ENCODE data around the gene CCDC17. TPM values are rescaled to one million over a fixed set of nuclear protein-coding genes. Genes with fewer than 3 reads are reported as not detected.

CCDC17 gene
- total RNA-seq, 1 donor from 2014 or later, result 0.47 TPM

- DNase-seq, result peak; percentile 93
These were observed 40.6 kb downstream of the CCDC17 start for GRCh38 chr1:45583264-45583665.

DNA sequence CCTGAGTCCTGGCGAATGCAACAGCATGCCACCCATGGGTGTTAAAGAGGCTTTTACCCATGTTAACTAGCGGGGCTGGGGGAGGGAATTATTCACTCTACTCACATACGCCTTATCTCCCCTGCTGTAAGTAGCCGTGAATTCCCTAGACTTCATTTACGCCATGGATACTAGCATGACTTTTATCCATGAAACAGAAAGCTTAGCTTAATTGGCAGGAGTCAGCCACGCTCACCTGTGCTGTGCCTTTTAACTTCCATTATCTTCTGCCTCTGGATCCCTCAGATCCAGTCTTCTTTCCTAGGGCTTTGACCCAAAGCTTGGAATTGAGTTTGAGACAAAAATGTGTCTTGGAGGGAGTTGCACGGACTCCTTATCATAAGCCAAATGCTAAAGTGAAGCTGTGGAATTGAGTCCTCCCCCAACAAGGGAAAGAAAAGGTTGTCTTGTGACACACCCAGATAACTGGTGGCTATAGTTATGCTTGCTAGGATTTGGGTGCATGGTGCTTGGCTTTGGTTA is 49.7 kb downstream of the CCDC17 start:
- DNase-seq, result no peak

DNA sequence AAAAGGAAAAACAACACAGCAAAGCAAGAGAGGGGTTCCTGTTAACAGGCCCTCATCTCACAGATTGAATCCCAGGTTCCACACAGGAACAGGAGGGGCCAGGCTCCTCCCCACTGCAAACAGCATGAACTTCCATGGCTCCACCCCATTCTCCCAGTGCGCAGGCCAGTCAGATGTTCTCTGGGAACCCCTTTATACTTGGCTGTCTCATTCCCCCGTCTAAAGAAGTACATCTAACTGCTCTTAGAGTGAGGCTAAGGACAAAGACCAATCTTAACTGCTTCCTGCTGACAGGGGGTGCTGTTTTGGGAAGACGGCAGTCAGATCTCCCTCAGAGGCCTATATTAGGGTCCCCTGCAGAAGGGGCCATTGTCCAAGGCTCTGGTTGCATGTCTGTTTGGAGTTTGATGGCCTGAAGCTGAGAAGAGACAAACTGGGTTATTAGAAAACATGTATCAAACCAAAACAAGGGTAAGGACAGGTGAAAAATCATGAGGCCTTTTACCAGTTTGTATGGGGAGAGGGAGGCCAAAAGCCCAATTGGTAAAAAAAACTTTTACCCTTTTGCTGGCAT is 50.5 kb downstream of the CCDC17 start:
- DNase-seq, result no peak

- no peak for DNase-seq
These were observed 53.2 kb downstream of the CCDC17 start for GRCh38 chr1:45570631-45571030.

Small RNAs within 50 kb of the gene (small RNA-seq; reads per million reads assigned to genes)
- gene AL355480.1, result not detected
- not detected for gene AL355480.2
- not detected for gene AL355480.3
- gene AL355480.4, result not detected

Other genes starting within 250 kb of the CCDC17 start
- gene TESK2, start 132.9 kb downstream of the CCDC17 start, total RNA-seq, result 1.9 TPM
- not detected for gene CCDC163, start 124.0 kb downstream of the CCDC17 start, total RNA-seq
- 2.2 TPM for gene MMACHC, start 123.8 kb downstream of the CCDC17 start, total RNA-seq
- 186 TPM for gene PRDX1, start 102.2 kb downstream of the CCDC17 start, total RNA-seq
- 56.1 TPM for gene AKR1A1, start 73.2 kb downstream of the CCDC17 start, total RNA-seq
- 87.5 TPM for gene NASP, start 40.0 kb downstream of the CCDC17 start, total RNA-seq
- gene GPBP1L1, start 62.5 kb upstream of the CCDC17 start, total RNA-seq, result 55.4 TPM
- gene TMEM69, start 64.1 kb upstream of the CCDC17 start, total RNA-seq, result 20.7 TPM
- 14.7 TPM for gene IPP, start 126.6 kb upstream of the CCDC17 start, total RNA-seq
- gene MAST2, start 179.6 kb upstream of the CCDC17 start, total RNA-seq, result 50.7 TPM

Measured in occipital lobe (tissue), 3 donors.